ENCODE results near the gene TMEM247.

Gene TMEM247

GRCh38 chr2:46479265-46479664 is at the start of gene TMEM247:
TMEM247 (plus strand) TSS chr2:46479565.
- no peak for DNase-seq

- no peak for DNase-seq
Observed at GRCh38 chr2:46430413-46430812, 49.0 kb upstream of the TMEM247 start.

GRCh38 chr2:46430992-46431391 is 48.4 kb upstream of the TMEM247 start:
- DNase-seq, result no peak

GRCh38 chr2:46431481-46432235 is 47.7 kb upstream of the TMEM247 start:
- DNase-seq, result no peak

GRCh38 chr2:46434851-46435273 is 44.5 kb upstream of the TMEM247 start:
- no peak for DNase-seq

- no peak for DNase-seq
Observed at GRCh38 chr2:46435353-46435752, 44.0 kb upstream of the TMEM247 start.

GRCh38 chr2:46435796-46436360 is 43.5 kb upstream of the TMEM247 start:
- no peak for DNase-seq

- DNase-seq, result no peak
Observed at GRCh38 chr2:46436800-46437199, 42.6 kb upstream of the TMEM247 start.

- DNase-seq, result no peak
Observed at GRCh38 chr2:46438102-46438501, 41.3 kb upstream of the TMEM247 start.

GRCh38 chr2:46438794-46439193 is 40.6 kb upstream of the TMEM247 start:
- DNase-seq, result no peak

GRCh38 chr2:46439582-46439981 is 39.8 kb upstream of the TMEM247 start:
- DNase-seq, result no peak

GRCh38 chr2:46441838-46442712 is 37.3 kb upstream of the TMEM247 start:
- no peak for DNase-seq

- no peak for DNase-seq
Observed at GRCh38 chr2:46444732-46445131, 34.6 kb upstream of the TMEM247 start.

- no peak for DNase-seq
Observed at GRCh38 chr2:46445556-46445955, 33.8 kb upstream of the TMEM247 start.

- DNase-seq, result no peak
Observed at GRCh38 chr2:46446871-46447568, 32.3 kb upstream of the TMEM247 start.

GRCh38 chr2:46447649-46448048 is 31.7 kb upstream of the TMEM247 start:
- DNase-seq, result no peak

- DNase-seq, result no peak
Observed at GRCh38 chr2:46448111-46448510, 31.3 kb upstream of the TMEM247 start.

GRCh38 chr2:46448641-46449040 is 30.7 kb upstream of the TMEM247 start:
- DNase-seq, result no peak

GRCh38 chr2:46449700-46450099 is 29.7 kb upstream of the TMEM247 start:
- DNase-seq, result no peak

- no peak for DNase-seq
Observed at GRCh38 chr2:46451131-46451711, 28.1 kb upstream of the TMEM247 start.

- DNase-seq, result no peak
Observed at GRCh38 chr2:46456789-46457188, 22.6 kb upstream of the TMEM247 start.

- no peak for DNase-seq
Observed at GRCh38 chr2:46458763-46459500, 20.4 kb upstream of the TMEM247 start.

Measured in SHP77 (cell line).